Activated T-cell treated with anti-CD3 and anti-CD28 coated beads for 4 hours (primary cell): Measurements from ENCODE around the gene WASF1.
A peak's percentile ranks its signal among the peaks of the same experiment; 100 is the strongest.

ENCODE experiments used
- DNase-seq: peaks from one replicate; pipeline ENCODE4 v3.0.0-alpha.2; 2020

The WASF1 gene

GRCh38 chr6:110179406-110180227 is at the start of gene WASF1:
TSS of gene WASF1 (minus strand) at chr6:110179670. CDS start at chr6:110127601, 52,069 bp downstream.
- peak; percentile 88 for DNase-seq

GRCh38 chr6:110226261-110226660 is 46.8 kb upstream of the WASF1 start:
- DNase-seq: no peak

- no peak for DNase-seq
Observed at GRCh38 chr6:110221738-110222137, 42.3 kb upstream of the WASF1 start.

- no peak for DNase-seq
Observed at GRCh38 chr6:110217266-110217665, 37.8 kb upstream of the WASF1 start.

GRCh38 chr6:110216140-110216539 is 36.7 kb upstream of the WASF1 start:
- no peak for DNase-seq

- DNase-seq: no peak
Observed at GRCh38 chr6:110214338-110214737, 34.9 kb upstream of the WASF1 start.

- DNase-seq: no peak
Observed at GRCh38 chr6:110211753-110212152, 32.3 kb upstream of the WASF1 start.

GRCh38 chr6:110207652-110208051 is 28.2 kb upstream of the WASF1 start:
- DNase-seq: no peak

- DNase-seq: no peak
Observed at GRCh38 chr6:110201151-110201884, 21.8 kb upstream of the WASF1 start.

- DNase-seq: no peak
Observed at GRCh38 chr6:110198561-110198960, 19.1 kb upstream of the WASF1 start.

- no peak for DNase-seq
Observed at GRCh38 chr6:110196874-110197273, 17.4 kb upstream of the WASF1 start.

GRCh38 chr6:110195639-110196038 is 16.2 kb upstream of the WASF1 start:
- no peak for DNase-seq

- no peak for DNase-seq
Observed at GRCh38 chr6:110191477-110191876, 12.0 kb upstream of the WASF1 start.

- DNase-seq: no peak
Observed at GRCh38 chr6:110190726-110191125, 11.3 kb upstream of the WASF1 start.

- DNase-seq: no peak
Observed at GRCh38 chr6:110188791-110189190, 9.3 kb upstream of the WASF1 start.

GRCh38 chr6:110185879-110186278 is 6.4 kb upstream of the WASF1 start:
- no peak for DNase-seq

- no peak for DNase-seq
Observed at GRCh38 chr6:110183292-110183885, 3.9 kb upstream of the WASF1 start.

- no peak for DNase-seq
Observed at GRCh38 chr6:110181131-110182030, 1.9 kb upstream of the WASF1 start.

- peak; percentile 36 for DNase-seq
Observed at GRCh38 chr6:110180228-110181008, 948 bp upstream of the WASF1 start, which contains the start of gene CDC40. TSS of gene CDC40 (plus strand) at chr6:110180427. CDS start at chr6:110180445, 18 bp downstream.

GRCh38 chr6:110178626-110179405 is 654 bp downstream of the WASF1 start:
- peak; percentile 52 for DNase-seq
